Stimulated activated CD8-positive, alpha-beta memory T cell treated with anti-CD3 and anti-CD28 coated beads, Interleukin-2, amount 100 ng/mL, for 1 hour (primary cell): ENCODE data around the gene SRGAP2B.
"Not testable (repeated sequence)": the region's sequence is repeated elsewhere in the genome, so short reads cannot be mapped to it uniquely, and the experiment has no call there.

Experiments
- DNase-seq, 2 donors: peaks; one replicate each; pipeline ENCODE4 v3.0.0-alpha.2; 2020; ENCODE audit warnings: low read depth in 2 of 2

The SRGAP2B gene

GRCh38 chr1:144900841-144901240 lies 194.3 kb downstream of the SRGAP2B start:
- not testable (repeated sequence) for DNase-seq

- not testable (repeated sequence) for DNase-seq
These were observed 200.5 kb downstream of the SRGAP2B start for GRCh38 chr1:144894454-144895201.

DNA sequence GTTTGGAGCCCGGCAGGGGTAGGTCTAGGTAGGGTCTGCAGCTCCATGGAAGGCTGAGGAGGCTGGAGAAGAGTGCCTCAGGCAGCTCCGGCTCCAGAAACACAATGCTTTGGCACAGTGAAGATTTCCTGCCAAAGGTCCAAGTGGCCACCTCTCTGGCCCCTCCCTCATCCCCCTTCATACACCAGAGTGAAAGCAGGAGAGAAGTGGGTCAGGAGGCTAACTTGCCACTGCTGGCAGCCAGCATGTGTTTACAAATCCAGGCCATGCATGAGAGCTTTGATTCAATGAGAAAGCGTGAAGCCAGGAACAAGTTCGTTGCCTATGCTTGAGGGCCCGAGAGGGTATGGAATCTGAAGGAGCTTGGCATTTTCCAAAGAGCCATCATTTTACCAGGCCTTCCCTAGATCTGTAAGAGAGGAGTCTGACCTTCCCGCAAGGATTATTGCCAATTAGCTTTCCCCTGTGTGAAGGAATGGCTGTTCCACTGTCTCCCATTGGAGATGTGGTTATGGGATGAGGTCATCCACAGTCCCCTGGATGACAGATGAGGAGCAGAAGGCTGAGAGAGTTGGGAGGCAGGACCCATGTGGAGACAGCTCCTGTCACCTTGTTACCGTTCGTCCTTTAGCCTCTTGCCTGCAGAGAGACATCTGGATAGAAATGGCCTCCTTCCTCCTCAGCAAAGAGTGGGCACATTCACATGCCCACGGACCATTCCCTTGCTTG lies 201.3 kb downstream of the SRGAP2B start:
- not testable (repeated sequence) for DNase-seq

DNA sequence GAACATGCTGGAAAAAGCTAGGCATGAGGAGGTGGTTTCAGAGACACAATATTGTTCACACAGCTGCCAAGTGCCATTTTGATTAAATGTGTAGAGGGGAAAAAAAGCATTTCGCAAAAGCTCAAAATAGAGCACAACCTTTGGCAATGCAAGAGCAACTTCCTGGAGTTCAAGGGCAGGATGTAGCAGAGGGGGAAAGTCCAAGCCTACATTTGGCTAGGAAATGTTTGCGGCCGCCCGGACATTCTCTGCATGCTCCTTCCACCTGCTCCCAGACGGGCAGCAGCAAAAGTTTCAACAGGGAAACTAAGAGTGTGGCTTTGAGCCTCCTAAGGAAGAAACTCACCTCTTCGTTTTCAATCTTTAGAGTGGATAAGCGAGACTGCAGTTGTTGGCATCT lies 202.1 kb downstream of the SRGAP2B start:
- DNase-seq: not testable (repeated sequence)

GRCh38 chr1:144889450-144890115 lies 205.5 kb downstream of the SRGAP2B start:
- DNase-seq: not testable (repeated sequence)

GRCh38 chr1:144883022-144883421 lies 212.1 kb downstream of the SRGAP2B start:
- not testable (repeated sequence) for DNase-seq

DNA sequence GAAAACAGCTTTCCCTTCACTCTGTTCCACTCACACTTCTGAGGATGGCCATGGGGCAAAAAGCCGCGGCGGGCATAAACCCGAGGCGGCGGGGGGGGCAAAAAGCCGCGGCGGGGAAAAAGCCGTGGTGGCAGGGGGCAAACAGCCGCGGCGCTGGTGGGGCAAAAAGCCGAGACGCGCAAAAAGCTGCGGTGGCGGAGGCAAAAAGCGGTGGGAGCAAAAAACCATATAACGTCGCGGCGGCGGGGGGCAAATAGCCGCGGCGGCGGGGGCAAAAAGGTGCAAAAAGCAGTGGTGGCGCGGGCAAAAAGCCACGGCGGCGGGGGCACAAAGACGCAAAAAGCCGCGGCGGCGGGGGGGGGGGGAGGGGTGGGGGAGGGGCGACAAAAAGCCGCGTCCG lies 212.8 kb downstream of the SRGAP2B start:
- DNase-seq: not testable (repeated sequence)

- DNase-seq: not testable (repeated sequence)
These were observed 236.5 kb downstream of the SRGAP2B start for GRCh38 chr1:144858607-144859006.
